Stimulated activated CD8-positive, alpha-beta memory T cell treated with anti-CD3 and anti-CD28 coated beads, Interleukin-4, amount 100 ng/mL, for 24 hours (primary cell): Measurements from ENCODE around the gene GPR152.
"Not testable (repeated sequence)": the region's sequence is repeated elsewhere in the genome, so short reads cannot be mapped to it uniquely, and the experiment has no call there.

ENCODE experiments used
- DNase-seq: peaks from one replicate; pipeline ENCODE4 v3.0.0-alpha.2; 2020; ENCODE audit warnings: low read depth

GPR152 gene

DNA sequence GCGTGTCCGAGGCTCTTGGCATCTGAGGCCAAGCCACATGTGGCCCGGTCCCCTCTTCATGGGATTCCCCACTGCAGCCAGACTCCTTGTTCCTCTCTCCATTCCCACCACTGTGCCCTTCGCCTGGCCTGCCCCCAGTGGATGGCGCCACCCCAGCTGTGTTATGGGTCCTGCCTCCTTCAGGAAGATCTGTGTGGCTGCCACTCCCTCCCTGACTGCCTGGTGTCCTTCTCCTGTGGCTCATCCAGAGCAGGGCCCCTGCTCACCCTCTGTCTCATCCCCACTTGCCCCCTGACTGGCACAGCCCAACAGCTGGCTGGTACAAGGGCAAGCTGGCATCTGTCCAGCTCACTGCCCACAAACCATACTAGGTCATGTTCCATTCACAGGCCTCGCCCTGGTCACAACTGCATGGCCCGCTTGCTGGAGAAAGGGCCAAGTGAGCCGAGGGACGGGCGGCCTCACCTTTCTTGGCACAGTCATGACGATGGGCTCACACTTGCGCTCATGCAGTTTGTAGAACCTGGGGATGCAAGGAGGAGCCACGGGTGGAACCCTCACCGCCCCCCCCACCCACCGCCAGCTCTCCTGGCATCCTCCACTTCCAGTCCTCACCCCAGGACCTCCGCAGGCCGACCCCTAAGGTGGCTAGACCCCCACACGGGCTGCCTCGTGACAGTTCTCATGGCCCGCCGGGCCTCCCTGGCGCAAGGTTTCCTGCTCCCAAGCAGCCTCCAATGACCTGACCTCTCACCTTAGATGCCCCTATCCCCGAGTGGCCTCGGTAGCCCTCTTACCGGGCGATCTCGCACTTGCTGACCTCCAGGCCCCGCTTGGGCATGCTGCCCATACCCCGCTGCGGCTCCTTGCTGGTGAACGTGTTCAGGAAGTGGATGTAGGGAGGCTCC, 13.0 kb downstream of the GPR152 start:
- DNase-seq = no peak

DNA sequence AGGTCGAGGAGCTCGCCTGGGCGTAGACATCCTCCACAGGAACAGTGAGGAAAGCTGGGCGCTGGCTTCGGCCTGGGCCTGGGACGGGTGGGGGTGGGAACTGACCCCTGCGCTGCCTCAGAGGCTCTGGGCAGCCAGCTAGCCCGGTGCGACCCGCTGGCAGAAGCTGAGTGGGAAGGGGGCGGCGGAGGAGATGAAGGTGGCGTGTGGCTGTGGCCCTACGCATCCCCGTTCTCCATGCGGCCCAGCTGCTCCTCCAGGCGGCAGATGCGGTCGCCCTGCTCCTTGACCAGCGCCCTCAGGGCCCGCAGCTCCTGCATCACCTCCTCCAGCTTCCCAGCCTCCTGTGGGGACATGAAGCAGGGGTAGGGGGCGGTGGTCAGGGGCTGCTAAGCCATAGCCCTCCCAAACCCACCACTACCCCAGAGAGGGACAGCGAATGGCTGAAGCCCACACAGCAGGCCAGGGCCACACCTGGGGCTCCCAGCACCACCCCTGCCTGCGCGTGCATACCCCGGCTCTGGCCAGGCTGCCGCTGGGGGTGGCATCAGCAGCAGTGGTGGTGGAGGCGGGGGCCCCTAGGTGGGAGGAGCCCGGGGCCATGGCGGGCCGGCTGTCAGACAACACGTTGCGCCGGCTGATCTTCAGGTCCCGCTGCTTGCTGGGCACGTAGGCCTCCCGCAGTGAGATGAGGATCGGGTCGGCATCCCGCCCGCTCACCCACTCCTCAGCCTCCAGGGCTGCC, 14.2 kb downstream of the GPR152 start:
- DNase-seq = peak; percentile 73

DNA sequence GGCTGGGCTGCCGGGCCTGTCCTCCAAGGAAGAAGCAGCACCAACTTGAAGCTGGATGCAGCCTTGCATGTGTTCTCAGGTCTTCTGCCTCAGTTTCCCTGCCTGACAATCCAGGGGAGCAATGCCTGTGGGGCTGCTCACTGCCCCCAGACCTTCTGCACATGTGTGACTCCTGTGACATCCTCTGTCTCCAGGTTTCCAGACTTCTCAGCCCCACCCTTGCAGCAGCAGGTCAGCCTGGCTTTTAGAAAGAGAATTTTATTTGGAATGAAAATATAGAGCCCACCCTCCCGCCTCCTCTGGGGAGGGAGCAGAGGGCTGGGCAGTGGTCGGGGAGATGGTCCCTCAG, 14.7 kb downstream of the GPR152 start:
- no peak for DNase-seq

DNA sequence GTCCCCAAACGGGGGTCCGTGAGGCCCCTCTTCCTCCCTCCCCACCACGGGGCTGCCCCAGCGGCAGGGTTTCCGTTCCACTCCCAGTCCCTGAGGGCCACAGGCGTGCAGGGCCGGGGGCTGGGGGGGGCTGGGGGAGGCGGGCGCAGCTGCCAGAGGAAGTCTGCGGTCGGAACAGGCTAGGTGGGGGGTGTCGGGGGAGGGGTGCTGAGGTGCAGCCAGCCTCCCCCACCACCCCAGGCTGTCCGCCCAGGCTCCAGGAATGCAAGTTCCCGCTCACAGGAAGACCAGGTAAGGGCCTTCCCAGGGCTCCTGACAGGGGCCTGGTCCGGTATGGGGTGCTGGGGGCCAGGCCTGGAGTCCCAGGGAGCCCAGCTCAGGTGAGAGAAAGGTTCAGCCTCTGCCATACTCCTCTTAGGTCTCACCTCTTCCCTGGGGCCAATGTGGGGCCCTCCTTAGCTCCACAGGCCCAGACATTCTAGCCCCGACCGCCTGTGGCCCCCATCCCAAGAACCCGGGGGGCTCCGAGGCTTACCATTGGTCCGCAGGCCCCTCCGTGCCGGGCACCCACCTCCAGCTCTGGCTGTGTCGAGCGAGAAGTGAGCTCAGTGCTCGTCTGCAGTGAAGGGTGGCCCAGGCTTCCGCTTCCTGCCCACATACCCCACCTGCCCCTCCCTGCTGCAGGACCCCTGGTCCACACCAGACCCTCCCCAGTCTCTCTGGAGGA, 15.3 kb downstream of the GPR152 start, which contains the start of gene PTPRCAP:
Gene PTPRCAP (minus strand): TSS at position 601 of the 727 bp plus-strand sequence. CDS start 63 bp downstream, at position 538.
- peak; percentile 73 for DNase-seq

DNA sequence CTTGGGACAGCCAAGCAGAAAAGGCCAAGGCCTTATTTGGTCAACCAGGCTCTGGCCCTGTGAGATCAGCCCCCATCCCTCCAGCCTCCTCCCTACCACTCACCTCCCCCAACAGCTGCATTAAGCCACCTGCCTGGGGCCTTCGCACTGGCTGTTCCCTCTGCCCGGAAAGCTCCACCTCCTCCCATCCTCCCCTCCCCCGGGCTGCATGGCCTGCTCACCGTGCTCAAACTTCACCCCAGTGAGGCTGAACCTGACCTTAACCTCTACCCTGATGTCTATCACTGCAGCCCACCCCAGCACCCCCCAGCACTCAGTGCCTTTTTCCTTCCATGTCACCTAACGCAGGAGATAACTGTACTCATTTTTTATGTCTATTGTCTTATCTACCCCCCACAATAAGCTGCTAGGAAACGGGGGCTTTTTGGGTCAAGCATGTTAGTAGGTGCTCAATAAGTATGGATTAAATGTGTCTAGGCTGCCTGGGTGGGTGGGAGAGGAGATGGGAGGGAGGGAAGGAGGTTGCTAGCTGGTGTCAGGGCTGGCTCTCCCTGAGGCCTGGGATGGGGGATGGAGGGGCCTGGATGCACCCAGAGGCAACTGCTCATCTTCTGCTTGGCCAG, 16.0 kb downstream of the GPR152 start:
- DNase-seq = peak; percentile 74

DNA sequence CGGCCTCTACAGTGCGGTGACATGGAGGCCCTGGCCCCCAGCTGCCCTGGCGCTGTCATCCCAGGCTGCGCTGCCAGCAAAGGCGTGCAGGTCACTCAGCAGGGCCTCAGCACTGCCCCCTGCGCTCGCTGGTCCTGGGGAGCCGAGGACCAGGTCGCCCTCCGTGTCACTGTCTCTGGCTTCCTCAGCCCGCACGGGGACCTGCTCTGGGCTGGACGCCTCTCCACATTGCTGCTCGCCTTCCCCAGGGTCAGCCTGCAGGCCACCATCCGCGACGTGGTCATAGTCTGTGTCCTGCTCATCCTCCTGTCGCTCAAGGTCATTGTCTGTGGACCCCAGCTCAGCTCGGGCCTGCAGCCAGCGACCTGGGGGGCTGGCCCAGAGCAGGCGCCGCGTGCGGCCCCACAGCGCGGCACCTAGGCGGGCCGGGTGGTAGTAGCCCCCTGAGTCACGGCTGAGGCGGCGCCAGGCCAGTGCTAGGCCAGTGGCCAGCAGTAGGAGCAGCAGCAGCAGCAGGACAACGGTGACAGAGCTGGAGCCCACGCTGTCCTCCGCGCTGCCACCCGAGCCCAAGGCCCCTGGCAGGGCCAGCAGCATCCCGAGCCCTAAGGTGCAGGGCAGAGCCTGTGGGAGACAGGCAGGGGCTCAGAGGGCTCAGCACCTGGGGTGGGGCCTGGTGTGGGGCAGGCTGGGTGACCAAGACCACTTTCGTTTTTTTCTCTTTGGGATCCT, 16.6 kb downstream of the GPR152 start:
- DNase-seq = no peak

DNA sequence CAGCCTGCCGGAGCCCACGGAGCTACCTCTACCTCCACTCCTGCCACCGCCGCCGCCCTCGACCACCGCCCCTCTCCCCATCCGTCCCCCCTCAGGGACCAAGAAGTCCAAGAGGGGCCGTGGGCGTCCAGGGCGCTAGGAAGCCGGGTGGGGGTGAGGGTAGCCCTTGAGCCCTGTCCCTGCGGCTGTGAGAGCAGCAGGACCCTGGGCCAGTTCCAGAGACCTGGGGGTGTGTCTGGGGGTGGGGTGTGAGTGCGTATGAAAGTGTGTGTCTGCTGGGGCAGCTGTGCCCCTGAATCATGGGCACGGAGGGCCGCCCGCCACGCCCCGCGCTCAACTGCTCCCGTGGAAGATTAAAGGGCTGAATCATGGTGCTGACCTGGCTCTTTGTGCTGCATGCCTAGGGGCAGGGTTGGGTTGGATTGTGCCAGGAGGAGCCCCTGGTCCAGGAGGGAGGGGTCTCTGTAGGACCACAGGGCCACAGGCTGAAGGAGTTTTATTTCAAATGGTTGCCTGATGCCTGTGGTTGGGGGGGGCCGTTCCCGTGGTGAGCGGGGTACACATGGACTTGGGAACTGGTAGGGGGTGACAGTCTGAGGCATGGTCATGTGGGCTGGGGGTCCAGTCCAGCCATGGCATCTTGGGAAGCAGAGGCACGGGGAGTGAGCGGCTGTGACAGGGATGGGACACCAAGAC, 17.4 kb downstream of the GPR152 start:
- DNase-seq = no peak

DNA sequence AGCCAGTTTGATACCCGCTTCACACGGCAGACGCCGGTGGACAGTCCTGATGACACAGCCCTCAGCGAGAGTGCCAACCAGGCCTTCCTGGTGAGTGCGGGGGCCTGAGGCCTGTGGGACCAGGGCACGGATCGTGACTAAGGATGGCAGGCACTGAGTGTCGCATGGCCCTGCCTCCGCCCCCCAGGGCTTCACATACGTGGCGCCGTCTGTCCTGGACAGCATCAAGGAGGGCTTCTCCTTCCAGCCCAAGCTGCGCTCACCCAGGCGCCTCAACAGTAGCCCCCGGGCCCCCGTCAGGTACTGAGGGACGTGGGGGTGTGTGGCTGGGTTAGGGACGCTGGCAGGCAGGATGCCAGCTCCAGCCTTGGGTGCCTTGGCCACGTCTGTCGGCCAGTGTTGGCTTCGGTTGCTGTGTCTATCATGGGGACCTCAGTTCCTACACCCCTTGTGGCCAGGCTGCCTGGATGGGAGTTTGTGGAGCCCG, 18.1 kb downstream of the GPR152 start:
- no peak for DNase-seq

DNA sequence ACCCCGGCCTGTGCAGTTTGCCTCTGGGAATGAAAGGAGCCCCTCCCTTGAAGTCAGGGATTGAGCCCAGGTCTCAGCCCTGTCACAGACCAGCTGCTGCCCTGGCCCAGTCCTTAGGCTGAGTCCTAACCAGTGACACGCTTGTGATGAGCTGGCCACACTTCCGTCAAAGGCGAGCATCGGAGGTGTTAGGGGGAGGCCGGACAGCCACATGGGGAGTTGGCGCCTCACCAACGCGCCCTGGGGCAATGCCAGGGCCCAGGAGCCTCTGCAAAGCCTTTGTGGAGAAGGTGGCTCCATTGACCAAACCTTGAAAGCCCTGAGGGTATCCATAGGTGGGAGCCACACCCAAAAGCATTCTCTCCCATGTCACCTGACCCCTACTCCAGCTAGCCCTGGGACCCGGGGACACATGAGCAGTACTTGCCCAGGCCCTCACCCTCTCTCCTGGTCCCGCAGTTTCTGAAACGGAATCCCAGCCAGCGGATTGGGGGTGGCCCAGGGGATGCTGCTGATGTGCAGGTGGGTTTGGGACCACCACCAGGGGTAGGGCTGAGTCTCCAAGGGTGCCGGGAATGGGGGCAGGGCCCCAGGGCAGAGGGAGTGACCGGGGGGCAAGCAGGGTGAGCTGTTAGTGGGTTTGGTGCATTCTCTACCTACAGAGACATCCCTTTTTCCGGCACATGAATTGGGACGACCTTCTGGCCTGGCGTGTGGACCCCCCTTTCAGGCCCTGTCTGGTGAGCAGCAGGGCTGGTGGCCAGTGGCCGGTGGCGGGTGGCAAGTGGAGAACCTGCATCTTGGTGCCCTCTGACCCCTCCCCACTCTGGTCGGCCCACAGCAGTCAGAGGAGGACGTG, 18.8 kb downstream of the GPR152 start:
- DNase-seq = no peak

DNA sequence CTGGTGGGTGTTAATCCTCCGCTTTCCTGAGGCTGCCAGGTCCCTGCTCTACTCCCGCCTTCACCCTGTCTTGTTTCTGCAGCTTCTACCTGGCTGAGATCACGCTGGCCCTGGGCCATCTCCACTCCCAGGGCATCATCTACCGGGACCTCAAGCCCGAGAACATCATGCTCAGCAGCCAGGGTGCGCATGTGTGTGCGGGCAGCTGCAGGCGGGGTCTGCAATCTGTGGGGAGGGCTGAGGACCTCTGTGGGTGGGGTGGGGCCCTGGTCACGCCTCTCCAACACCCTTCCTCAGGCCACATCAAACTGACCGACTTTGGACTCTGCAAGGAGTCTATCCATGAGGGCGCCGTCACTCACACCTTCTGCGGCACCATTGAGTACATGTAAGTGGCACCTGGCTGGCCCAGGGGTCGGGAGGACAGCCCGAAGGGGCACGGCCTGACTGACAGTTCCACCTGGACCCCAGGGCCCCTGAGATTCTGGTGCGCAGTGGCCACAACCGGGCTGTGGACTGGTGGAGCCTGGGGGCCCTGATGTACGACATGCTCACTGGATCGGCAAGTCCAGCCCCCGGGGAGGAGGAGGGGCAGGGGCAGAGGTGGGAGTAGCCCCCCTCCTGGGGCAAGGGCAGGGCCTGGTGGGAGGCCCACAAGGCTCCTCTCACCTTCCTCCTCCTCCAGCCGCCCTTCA, 19.7 kb downstream of the GPR152 start:
- DNase-seq = no peak

DNA sequence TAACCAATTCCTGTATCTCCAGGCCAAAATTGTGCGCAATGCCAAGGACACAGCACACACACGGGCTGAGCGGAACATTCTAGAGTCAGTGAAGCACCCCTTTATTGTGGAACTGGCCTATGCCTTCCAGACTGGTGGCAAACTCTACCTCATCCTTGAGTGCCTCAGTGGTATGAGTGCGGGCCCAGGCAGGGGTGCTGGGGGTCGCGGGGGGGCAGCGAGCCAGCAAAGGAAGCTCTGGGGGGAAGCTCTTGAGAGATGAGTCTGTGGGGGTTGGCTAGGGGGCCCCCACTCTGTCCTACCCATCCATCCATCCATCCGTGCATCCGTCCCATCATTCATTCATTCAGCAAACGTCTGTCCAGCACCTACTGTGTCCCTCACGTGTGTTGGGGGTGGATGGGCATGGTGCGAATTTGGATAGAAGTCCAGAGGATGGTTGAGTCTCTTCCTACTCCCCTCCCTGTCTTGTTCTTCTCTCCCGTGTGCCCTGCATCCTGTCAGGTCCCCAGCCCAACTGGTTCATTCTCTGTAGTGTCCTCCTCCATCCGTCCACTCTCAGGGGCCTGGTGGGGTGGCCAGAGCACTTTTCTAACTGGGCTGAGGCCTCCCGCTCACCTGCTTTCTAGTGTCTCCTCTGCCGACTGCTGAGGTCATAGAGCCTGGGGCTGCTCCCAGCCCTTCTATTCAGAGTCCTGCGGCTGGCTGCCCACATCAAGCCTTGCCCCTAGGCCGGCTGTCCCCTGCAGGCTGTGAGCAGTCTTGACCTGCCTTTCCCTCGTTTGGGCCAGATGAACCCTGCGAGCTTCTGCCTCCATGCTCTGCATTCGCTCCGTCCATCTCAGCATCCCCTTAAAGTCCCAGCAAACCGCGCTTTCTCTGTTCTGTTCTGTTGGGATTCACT, 20.9 kb downstream of the GPR152 start:
- no peak for DNase-seq

DNA sequence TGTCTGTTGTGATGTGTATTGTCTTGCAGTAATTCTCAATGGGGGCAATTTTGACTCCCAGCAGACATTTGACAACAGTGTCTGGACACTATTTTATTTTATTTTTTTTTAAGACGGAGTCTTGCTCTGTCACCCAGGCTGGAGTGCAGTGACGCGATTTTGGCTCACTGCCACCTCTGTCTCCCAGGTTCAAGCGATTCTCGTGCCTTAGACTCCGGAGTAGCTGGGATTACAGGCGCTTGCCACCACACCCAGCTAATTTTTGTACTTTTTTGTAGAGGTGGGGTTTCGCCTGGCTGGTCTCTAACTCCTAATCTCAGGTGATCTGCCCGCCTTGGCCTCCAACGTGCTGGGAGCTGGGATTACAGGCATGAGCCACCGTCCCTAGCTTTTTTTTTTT, 22.8 kb downstream of the GPR152 start:
- DNase-seq = no peak

DNA sequence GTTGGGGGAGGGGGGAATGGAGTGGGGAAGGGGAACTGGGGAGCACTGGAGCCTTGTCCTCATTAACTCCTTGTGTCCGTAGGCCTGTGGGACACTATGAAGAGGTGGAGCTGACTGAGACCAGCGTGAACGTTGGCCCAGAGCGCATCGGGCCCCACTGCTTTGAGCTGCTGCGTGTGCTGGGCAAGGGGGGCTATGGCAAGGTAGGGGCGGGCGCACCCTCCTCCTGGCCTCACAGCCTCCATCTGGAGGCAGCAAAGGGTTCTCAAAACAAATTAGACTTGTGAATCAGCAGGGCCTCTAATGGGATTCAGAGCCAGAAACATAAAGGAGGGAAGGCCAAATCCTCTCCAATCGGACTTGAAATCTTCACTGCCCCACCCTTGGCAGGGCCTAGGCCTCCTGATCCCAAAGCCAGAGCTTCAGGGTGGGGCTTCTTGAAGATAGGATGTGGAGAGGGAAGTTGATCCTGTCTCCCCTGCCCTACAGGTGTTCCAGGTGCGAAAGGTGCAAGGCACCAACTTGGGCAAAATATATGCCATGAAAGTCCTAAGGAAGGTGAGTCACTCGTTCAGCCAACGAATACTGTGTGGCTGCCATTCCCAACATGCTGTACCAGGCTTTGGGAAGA, 23.4 kb downstream of the GPR152 start:
- DNase-seq = no peak

DNA sequence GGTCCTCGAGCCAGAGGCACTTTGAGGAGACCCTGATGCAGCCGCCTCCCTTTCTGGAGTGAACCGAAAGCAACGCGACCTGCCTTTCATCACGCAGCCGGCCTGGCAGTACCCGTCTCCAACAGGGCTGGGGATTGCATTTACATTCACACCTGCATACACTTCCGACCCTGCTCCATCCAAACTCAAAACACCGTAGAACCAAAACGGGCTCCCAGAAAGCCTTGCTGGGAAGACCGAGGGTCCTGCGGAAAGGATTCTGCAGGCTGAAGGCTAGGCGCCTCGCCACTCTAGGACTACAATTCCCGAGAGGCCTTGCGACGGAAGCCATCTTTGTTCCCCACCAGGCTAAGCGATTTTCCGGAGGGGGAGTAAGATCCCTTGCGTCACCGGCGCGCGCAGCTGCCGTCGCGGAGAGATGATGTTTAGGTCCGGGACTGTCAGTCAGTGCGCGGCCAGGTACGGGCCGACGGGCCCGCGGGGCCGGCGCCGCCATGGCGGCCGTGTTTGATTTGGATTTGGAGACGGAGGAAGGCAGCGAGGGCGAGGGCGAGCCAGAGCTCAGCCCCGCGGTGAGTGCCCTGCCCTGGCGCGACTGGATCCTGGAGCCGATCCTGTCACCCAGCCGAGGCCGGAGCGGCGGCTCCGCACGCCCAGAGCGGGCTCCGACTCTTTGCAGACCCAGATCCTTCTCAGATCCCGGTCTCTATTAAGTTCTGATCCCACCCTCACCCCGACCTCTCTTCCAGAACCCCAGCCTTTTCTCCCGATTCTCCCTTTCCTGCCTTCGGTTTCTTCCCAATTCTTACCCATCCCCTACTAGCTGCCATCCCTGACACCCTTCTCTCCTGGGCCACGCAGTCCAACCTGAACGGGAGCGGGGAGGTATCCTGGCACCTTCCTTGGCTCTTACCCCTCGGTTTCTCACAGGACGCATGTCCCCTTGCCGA, 24.2 kb downstream of the GPR152 start, which contains the start of gene RPS6KB2:
Gene RPS6KB2 (plus strand): TSS at position 443 of the 950 bp plus-strand sequence. CDS start 52 bp downstream, at position 495.
- peak; percentile 99 for DNase-seq

DNA sequence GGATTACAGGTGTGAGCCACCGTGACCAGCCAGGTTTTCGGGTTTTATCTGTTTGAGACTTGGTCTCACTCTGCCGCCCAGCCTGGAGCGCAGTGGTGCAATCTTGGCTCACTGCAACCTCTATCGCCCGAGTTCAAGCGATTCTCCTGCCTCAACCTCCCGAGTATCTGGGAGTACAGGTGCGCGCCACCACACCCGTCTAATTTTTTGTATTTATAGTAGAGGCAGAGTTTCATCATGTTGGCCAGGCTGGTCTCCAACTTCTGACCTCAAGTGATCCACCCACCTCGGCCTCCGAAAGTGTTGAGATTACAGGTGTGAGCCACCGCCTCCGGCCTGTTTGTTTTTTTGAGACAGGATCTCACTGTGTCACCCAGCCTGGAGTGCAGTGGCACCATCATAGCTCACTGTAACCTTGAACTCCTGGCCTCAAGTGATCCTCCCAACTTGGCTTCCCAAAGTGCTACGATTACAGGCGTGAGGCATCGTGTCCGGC, 25.1 kb downstream of the GPR152 start:
- not testable (repeated sequence) for DNase-seq
